Measurements from ENCODE around the gene RALGAPB. TPM values are rescaled to one million over a fixed set of nuclear protein-coding genes. Genes with fewer than 3 reads are reported as not detected.

The RALGAPB gene
- total RNA-seq, 1 donor: 42.7 TPM

- no peak for DNase-seq (ENCODE audit: insufficient read length, low spot score, missing footprints)
Measured at GRCh38 chr20:38599410-38599882, 126.8 kb downstream of the RALGAPB start.

DNA sequence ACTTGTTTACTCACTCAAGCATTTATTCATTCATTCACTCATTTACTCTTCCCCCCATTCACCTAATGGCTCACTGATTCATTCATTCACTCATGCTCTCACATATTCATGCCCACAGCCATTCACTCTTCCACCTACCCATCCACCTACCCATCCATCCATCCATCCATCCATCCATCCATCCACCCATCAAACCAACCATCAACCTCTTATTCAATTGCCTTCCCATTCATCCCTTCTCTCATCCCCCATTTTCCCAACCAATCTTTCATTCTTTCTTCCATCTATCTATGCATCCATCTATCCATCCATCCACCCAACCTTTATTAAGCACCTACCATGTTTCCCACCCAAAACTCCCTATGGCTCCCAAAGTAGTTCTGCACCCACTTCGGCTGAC lies 127.4 kb downstream of the RALGAPB start:
- Histone ChIP-seq H3K4me2 (ENCODE audit: insufficient read depth, low read length) (no peak overlapping the region), H2AFZ (ENCODE audit: low read length) (no peak overlapping the region), H3K27ac (ENCODE audit: low read depth, low read length) (no peak overlapping the region), H3K27me3 (ENCODE audit: insufficient read depth, low read length) (peaks cover 30% of the 10 kb centered on the region), H3K4me1 (ENCODE audit: insufficient read depth, low read length) (peaks cover 6% of the 10 kb centered on the region), H3K36me3 (ENCODE audit: insufficient read depth, low read length) (no peaks in the 10 kb centered on the region), H3K9me3 (ENCODE audit: low read depth, low read length) (no peaks in the 10 kb centered on the region), H3K79me2 (ENCODE audit: insufficient read depth, low read length) (no peaks in the 10 kb centered on the region), H4K20me1 (ENCODE audit: insufficient read depth, low read length) (no peaks in the 10 kb centered on the region), H3K4me3 (ENCODE audit: insufficient read depth, low read length) (no peak overlapping the region)
- TF ChIP-seq, protein P1, sequence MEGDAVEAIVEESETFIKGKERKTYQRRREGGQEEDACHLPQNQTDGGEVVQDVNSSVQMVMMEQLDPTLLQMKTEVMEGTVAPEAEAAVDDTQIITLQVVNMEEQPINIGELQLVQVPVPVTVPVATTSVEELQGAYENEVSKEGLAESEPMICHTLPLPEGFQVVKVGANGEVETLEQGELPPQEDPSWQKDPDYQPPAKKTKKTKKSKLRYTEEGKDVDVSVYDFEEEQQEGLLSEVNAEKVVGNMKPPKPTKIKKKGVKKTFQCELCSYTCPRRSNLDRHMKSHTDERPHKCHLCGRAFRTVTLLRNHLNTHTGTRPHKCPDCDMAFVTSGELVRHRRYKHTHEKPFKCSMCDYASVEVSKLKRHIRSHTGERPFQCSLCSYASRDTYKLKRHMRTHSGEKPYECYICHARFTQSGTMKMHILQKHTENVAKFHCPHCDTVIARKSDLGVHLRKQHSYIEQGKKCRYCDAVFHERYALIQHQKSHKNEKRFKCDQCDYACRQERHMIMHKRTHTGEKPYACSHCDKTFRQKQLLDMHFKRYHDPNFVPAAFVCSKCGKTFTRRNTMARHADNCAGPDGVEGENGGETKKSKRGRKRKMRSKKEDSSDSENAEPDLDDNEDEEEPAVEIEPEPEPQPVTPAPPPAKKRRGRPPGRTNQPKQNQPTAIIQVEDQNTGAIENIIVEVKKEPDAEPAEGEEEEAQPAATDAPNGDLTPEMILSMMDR (IDR thresholded peaks at IDR 0.05; ENCODE audit: extremely low read depth, low read depth, low read length): no peak
- no peak for DNase-seq (ENCODE audit: insufficient read length, low spot score, missing footprints)

More at GRCh38 chr20:38599410-38599882, 126.8 kb downstream of the RALGAPB start:
- Histone ChIP-seq H3K9me3 (ENCODE audit: low read depth, low read length) (no peaks in the 10 kb centered on the region), H3K4me1 (ENCODE audit: insufficient read depth, low read length) (peaks cover 6% of the 10 kb centered on the region), H3K36me3 (ENCODE audit: insufficient read depth, low read length) (no peaks in the 10 kb centered on the region), H2AFZ (ENCODE audit: low read length) (no peak overlapping the region), H3K4me2 (ENCODE audit: insufficient read depth, low read length) (no peak overlapping the region), H3K79me2 (ENCODE audit: insufficient read depth, low read length) (no peaks in the 10 kb centered on the region), H3K27ac (ENCODE audit: low read depth, low read length) (no peak overlapping the region), H4K20me1 (ENCODE audit: insufficient read depth, low read length) (no peaks in the 10 kb centered on the region), H3K4me3 (ENCODE audit: insufficient read depth, low read length) (no peak overlapping the region), H3K27me3 (ENCODE audit: insufficient read depth, low read length) (peaks cover 30% of the 10 kb centered on the region)
- TF ChIP-seq, protein P1 (IDR thresholded peaks at IDR 0.05; ENCODE audit: extremely low read depth, low read depth, low read length): no peak

DNA sequence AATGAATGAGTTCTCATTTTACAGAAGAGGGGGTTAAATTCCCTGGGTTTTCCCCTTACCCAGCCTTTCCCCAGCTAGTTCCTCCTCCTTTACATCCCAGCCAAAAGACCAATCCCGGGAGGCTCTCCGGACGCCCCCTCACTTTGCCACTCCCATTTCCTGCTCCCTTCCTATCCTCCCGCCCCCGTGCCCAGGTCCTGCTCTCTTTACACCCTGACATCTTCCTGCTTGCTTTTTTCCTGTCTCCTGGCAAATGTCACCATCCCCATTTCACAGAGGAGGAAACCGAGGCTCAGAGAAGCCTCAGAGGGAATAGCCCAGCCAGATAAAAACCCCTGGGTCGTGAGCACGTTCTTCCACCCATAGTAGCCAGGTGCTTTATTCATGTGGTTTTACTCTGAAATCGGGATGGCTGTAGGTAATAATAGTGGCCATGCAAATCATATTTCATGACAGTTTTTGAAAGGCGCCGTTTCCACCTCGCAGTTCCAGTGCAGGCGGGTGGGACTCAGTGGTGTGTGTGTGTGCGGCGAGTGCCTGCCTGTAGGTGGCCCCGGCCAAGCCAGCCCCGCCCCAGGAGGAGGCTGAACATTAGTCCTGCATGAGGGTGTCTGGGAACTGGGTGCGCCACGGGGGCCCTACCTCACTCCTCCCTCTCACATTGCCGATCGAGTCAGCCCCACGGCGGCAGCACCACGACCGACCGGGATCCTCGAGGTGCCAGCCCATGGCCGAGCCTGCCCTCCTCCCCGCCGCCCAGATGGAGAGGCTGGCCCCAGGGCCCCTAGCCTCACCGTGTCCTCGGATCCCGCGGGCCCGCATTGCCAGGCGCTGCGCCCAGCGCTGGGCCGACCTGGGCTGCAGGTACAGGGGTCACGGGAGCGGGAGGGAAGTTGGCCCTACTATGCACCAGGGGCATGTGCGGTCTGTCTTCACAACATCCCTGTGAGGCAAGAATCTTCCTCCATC lies 128.9 kb downstream of the RALGAPB start, which contains the start of gene ARHGAP40:
ARHGAP40 (plus strand) TSS at position 594 of the 969 bp plus-strand sequence.
- Histone ChIP-seq H2AFZ (ENCODE audit: low read length) (no peak within 1 kb of the TSS), H3K9me3 (ENCODE audit: low read depth, low read length) (no peaks in the 10 kb centered on the region), H3K79me2 (ENCODE audit: insufficient read depth, low read length) (no peaks in the 10 kb centered on the region), H3K4me3 (ENCODE audit: insufficient read depth, low read length) (peak within 1 kb of the TSS; percentile 37), H3K27me3 (ENCODE audit: insufficient read depth, low read length) (peaks cover 35% of the 10 kb centered on the region), H3K36me3 (ENCODE audit: insufficient read depth, low read length) (no peaks in the 10 kb centered on the region), H3K27ac (ENCODE audit: low read depth, low read length) (no peak within 1 kb of the TSS), H4K20me1 (ENCODE audit: insufficient read depth, low read length) (no peaks in the 10 kb centered on the region), H3K4me1 (ENCODE audit: insufficient read depth, low read length) (peaks cover 6% of the 10 kb centered on the region), H3K4me2 (ENCODE audit: insufficient read depth, low read length) (peak within 1 kb of the TSS; percentile 33)
- TF ChIP-seq, protein P1 (IDR thresholded peaks at IDR 0.05; ENCODE audit: extremely low read depth, low read depth, low read length): peak; percentile 18
- peak; percentile 70 for DNase-seq (ENCODE audit: insufficient read length, low spot score, missing footprints)

DNA sequence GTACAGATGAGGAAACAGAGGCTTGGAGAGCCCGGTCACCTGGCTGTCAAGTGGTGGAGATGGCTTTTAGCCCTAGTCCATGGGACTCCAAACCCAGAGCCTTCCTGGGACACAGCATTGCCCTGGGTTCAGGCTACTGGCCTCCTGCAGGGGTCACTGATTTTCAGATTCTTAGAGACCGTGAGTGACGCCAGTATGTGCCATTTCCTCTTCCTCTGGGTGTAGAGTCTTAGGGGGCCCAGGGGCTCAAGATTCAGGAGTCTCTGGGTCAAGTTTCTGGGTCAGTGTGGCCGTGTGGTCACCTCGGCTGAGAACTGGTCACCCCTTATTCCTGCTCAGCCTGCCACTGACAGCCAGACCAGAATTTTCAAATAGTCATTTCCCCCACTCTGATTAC lies 129.5 kb downstream of the RALGAPB start:
- Histone ChIP-seq H3K4me1 (ENCODE audit: insufficient read depth, low read length) (peaks cover 6% of the 10 kb centered on the region), H3K4me2 (ENCODE audit: insufficient read depth, low read length) (no peak overlapping the region), H2AFZ (ENCODE audit: low read length) (no peak overlapping the region), H4K20me1 (ENCODE audit: insufficient read depth, low read length) (no peaks in the 10 kb centered on the region), H3K9me3 (ENCODE audit: low read depth, low read length) (no peaks in the 10 kb centered on the region), H3K27ac (ENCODE audit: low read depth, low read length) (no peak overlapping the region), H3K4me3 (ENCODE audit: insufficient read depth, low read length) (no peak overlapping the region), H3K79me2 (ENCODE audit: insufficient read depth, low read length) (no peaks in the 10 kb centered on the region), H3K27me3 (ENCODE audit: insufficient read depth, low read length) (peaks cover 42% of the 10 kb centered on the region), H3K36me3 (ENCODE audit: insufficient read depth, low read length) (no peaks in the 10 kb centered on the region)
- DNase-seq (ENCODE audit: insufficient read length, low spot score, missing footprints): no peak
- TF ChIP-seq, protein P1 (IDR thresholded peaks at IDR 0.05; ENCODE audit: extremely low read depth, low read depth, low read length): no peak
